HG03025 (cell line): Measurements from ENCODE around the gene VCY1B.
"Not testable (repeated sequence)": the region's sequence is repeated elsewhere in the genome, so short reads cannot be mapped to it uniquely, and the experiment has no call there.

ENCODE experiments used
- ATAC-seq: cut with Tn5 transposase; IDR thresholded peaks from one replicate; pipeline ENCODE4 v1.9.1; 2021; ENCODE audit warnings: mild to moderate bottlenecking, moderate library complexity; ENCODE audit not compliant: unreplicated experiment, low FRiP score

The VCY1B gene

DNA sequence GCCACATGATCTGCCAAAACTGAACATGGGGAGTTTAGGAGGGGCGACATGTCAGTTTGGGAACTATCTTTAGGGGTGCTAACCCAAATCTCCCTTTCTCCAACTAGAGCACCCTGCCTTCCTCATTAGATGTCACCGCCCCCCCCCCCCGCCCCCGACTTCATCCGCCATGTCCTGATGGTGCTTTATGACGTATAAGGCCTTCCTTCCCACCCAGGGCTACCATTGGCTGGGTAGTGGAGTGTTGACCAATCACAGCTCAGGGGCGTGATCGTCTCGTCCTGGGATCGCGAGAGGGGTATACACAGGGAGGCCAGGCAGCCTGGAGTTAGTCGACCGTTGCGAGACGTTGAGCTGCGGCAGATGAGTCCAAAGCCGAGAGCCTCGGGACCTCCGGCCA is at the start of gene VCY1B:
VCY1B (plus strand) TSS at position 301 of the 400 bp plus-strand sequence; CDS start at position 364, 63 bp downstream.
- ATAC-seq: not testable (repeated sequence)

GRCh38 chrY:14011916-14012315 is 44.1 kb upstream of the VCY1B start:
- ATAC-seq: not testable (repeated sequence)

DNA sequence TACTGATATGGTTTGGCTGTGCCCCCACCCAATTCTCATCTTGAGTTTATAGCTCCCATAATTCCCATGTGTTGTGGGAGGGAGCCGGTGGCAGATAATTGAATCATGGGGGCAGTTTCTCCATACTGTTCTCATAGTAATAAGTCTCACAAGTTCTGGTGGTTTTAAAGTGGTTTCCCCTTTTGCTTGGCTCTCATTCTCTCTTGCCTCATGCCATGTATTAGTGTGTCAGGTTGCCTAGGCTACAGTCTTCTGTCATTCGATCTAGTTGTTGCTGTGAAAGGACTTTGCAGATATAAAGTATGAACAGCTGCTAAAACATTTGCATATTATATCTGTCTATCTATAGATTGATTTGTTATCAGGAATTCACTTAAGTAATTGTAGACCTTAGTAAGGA is 25.6 kb upstream of the VCY1B start:
- not testable (repeated sequence) for ATAC-seq

GRCh38 chrY:14085877-14086276 is 29.9 kb downstream of the VCY1B start:
- ATAC-seq: no peak
